PC-3 (cell line): ENCODE data around the gene WNK2. TPM values are rescaled to one million over a fixed set of nuclear protein-coding genes. Genes with fewer than 3 reads are reported as not detected.
"Not testable (repeated sequence)": the region's sequence is repeated elsewhere in the genome, so short reads cannot be mapped to it uniquely, and the experiment has no call there.

Source experiments
- ATAC-seq: fragments of 200-7000 bp; cut with Tn5 transposase; 2 replicates; pipeline ENCODE4 v1.9.1; 2020; ENCODE audit warnings: mild to moderate bottlenecking, moderate library complexity
- BruUV-seq: library from RNA; stranded (reverse); fragments of 400-500 nt; replicated peaks from 2 replicates; lab custom pipeline; 2021; lab: Mats Ljungman, UMichigan
- CTCF ChIA-PET: fragments of 300-600 bp; sonication (Branson Sonifier 250); formaldehyde crosslinking; loops from one replicate; lab custom pipeline; 2022; ENCODE audit warnings: antibody characterized with exemption; lab: Charles Lee
- POLR2A ChIA-PET: fragments of 300-600 bp; sonication (Branson Sonifier 250); formaldehyde crosslinking; loops from one replicate; lab custom pipeline; 2022; ENCODE audit warnings: antibody characterized with exemption; ENCODE audit not compliant: unreplicated experiment; lab: Charles Lee
- DNase-seq: peaks from one replicate; pipeline ENCODE4 v3.0.0-alpha.2; 2015
- H2AFZ ChIP-seq: fragments of 300-600 bp; sonication (generic); 2 replicates; pipeline ENCODE4 v1.6.0; 2016; ENCODE audit warnings: antibody characterized with exemption, low read length
- H3F3A ChIP-seq: fragments of 300-600 bp; sonication (generic); one replicate; pipeline ENCODE4 v1.6.0; 2017; ENCODE audit warnings: antibody characterized with exemption, low read length, control low read depth, mild to moderate bottlenecking; ENCODE audit not compliant: unreplicated experiment
- H3K27ac ChIP-seq: fragments of 300-600 bp; sonication (generic); 2 replicates; pipeline ENCODE4 v1.5.1; 2016; ENCODE audit warnings: mild to moderate bottlenecking, low read length
- H3K27me3 ChIP-seq: fragments of 300-600 bp; sonication (generic); 2 replicates; pipeline ENCODE4 v1.6.1; 2016; ENCODE audit warnings: low read length, mixed read lengths
- H3K36me3 ChIP-seq: fragments of 300-600 bp; sonication (generic); 2 replicates; pipeline ENCODE4 v1.6.1; 2016; ENCODE audit warnings: low read depth, mixed run types, low read length, mixed read lengths
- H3K4me1 ChIP-seq: fragments of 300-600 bp; sonication (generic); 2 replicates; pipeline ENCODE4 v1.5.1; 2016; ENCODE audit warnings: low read length; ENCODE audit not compliant: insufficient read depth
- H3K4me2 ChIP-seq: fragments of 300-600 bp; sonication (generic); 2 replicates; pipeline ENCODE4 v1.6.0; 2016; ENCODE audit warnings: low read length
- H3K4me3 ChIP-seq: fragments of 300-600 bp; sonication (generic); 2 replicates; pipeline ENCODE4 v1.5.1; 2016; ENCODE audit warnings: mild to moderate bottlenecking, low read length, mixed read lengths
- H3K79me2 ChIP-seq: fragments of 300-600 bp; sonication (generic); 2 replicates; pipeline ENCODE4 v1.6.1; 2017; ENCODE audit warnings: low read length, mixed read lengths
- H3K9ac ChIP-seq: fragments of 300-600 bp; sonication (generic); 2 replicates; pipeline ENCODE4 v1.6.0; 2016; ENCODE audit warnings: mild to moderate bottlenecking, low read length
- H3K9me2 ChIP-seq: fragments of 300-600 bp; sonication (generic); replicated peaks from 2 replicates; pipeline ENCODE4 v1.6.1; 2016; ENCODE audit warnings: mixed run types, low read length, mixed read lengths
- H3K9me3 ChIP-seq: fragments of 300-600 bp; sonication (generic); 2 replicates; pipeline ENCODE4 v1.6.1; 2016; ENCODE audit warnings: low read length, mixed read lengths
- H4K20me1 ChIP-seq: fragments of 300-600 bp; sonication (generic); 2 replicates; pipeline ENCODE4 v1.6.1; 2016; ENCODE audit warnings: low read length, mixed read lengths
- EZH2 ChIP-seq: fragments of 300-600 bp; sonication (generic); IDR thresholded peaks from one replicate; pipeline ENCODE4 v1.6.1; 2017; ENCODE audit warnings: antibody characterized with exemption, mild to moderate bottlenecking, low read length; ENCODE audit not compliant: unreplicated experiment
- EZH2phosphoT487 ChIP-seq: fragments of 300-600 bp; sonication (generic); IDR thresholded peaks from 2 replicates; pipeline ENCODE4 v1.6.1; 2018; ENCODE audit warnings: mild to moderate bottlenecking, antibody characterized with exemption, low read length, borderline replicate concordance
- intact Hi-C: fragments of 100-400 bp; cut with micrococcal nuclease; formaldehyde crosslinking; loops from 2 replicates; pipeline ENCODE4 v1.9.0; 2023
- total RNA-seq: library from RNA; depleted of rRNA; stranded (reverse); fragments of >200 nt; gene quantifications from 2 replicates; pipeline ENCODE4 v1.2.3, GENCODE V29; 2014
- TF ChIP-seq, protein P1 (sequence below): fragments of 300-600 bp; sonication (generic); conservative IDR thresholded peaks from 2 replicates; pipeline ENCODE4 v1.5.1; 2017; ENCODE audit warnings: antibody characterized with exemption, low read depth, mild to moderate bottlenecking, low read length

The WNK2 gene
- total RNA-seq, 1 experiment from 2014 or later = 11.7 TPM

DNA sequence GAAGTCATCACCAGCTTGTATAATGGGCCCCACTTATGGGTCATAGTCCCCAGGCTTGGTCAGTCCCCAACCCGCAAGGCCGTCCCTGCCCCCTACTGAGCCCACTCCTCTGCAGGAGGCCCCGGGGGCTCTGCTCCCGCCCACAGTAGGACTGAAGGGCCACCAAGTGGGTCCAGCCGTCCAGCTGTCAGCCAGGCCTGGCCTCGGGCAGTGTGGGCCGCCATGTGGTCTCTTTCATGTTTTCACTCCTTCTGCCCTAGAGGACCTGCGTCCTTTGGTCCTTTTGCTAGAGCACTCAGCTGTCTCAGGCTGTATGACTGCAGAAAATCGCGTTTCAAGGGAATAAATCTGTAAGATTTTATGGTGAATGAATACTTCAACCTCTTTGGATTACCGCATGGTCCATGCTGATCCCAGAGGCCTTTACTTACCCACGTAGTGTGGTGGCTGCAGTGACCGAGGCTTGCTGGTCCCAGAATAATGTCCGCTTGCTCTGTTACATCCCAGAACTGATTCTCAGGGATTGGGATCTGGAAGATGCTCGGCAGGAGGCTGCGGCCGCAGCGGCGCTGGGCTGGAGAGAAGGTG is 161.8 kb downstream of the WNK2 start:
- H2AFZ ChIP-seq = no peak overlapping the region
- H3K9me3 ChIP-seq = no peaks in the 10 kb centered on the region
- no peak for TF ChIP-seq EZH2
- TF ChIP-seq EZH2phosphoT487 = no peak
- TF ChIP-seq, protein P1, sequence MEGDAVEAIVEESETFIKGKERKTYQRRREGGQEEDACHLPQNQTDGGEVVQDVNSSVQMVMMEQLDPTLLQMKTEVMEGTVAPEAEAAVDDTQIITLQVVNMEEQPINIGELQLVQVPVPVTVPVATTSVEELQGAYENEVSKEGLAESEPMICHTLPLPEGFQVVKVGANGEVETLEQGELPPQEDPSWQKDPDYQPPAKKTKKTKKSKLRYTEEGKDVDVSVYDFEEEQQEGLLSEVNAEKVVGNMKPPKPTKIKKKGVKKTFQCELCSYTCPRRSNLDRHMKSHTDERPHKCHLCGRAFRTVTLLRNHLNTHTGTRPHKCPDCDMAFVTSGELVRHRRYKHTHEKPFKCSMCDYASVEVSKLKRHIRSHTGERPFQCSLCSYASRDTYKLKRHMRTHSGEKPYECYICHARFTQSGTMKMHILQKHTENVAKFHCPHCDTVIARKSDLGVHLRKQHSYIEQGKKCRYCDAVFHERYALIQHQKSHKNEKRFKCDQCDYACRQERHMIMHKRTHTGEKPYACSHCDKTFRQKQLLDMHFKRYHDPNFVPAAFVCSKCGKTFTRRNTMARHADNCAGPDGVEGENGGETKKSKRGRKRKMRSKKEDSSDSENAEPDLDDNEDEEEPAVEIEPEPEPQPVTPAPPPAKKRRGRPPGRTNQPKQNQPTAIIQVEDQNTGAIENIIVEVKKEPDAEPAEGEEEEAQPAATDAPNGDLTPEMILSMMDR = no peak
- no peaks in the 10 kb centered on the region for H3K27me3 ChIP-seq
- H3K9ac ChIP-seq = no peak overlapping the region
- ATAC-seq (no peak), DNase-seq (no peak)
- no peaks in the 10 kb centered on the region for H3K79me2 ChIP-seq
- H3F3A ChIP-seq = no peaks in the 10 kb centered on the region
- no peak overlapping the region for H3K4me3 ChIP-seq
- no TSS peak for BruUV-seq
- H3K27ac ChIP-seq = no peak overlapping the region
- CTCF ChIA-PET = no interaction called here
- H3K4me1 ChIP-seq = peaks cover 6% of the 10 kb centered on the region
- no peaks in the 10 kb centered on the region for H4K20me1 ChIP-seq
- H3K9me2 ChIP-seq = no peaks in the 10 kb centered on the region
- H3K36me3 ChIP-seq = no peaks in the 10 kb centered on the region
- intact Hi-C loops = no loop called here
- POLR2A ChIA-PET = no interaction called here
- H3K4me2 ChIP-seq = no peak overlapping the region

- H3K27me3 ChIP-seq = no peaks in the 10 kb centered on the region
- DNase-seq (no peak), ATAC-seq (no peak)
- peaks cover 6% of the 10 kb centered on the region for H3K4me1 ChIP-seq
- no peaks in the 10 kb centered on the region for H4K20me1 ChIP-seq
- POLR2A ChIA-PET = no interaction called here
- TF ChIP-seq EZH2phosphoT487 (no peak), EZH2 (no peak)
- TF ChIP-seq, protein P1 = no peak
- no peak overlapping the region for H3K9ac ChIP-seq
- H3K9me2 ChIP-seq = no peaks in the 10 kb centered on the region
- no peak overlapping the region for H3K4me3 ChIP-seq
- no peak overlapping the region for H3K27ac ChIP-seq
- no peaks in the 10 kb centered on the region for H3F3A ChIP-seq
- H3K9me3 ChIP-seq = no peaks in the 10 kb centered on the region
- no peak overlapping the region for H2AFZ ChIP-seq
- H3K4me2 ChIP-seq = no peak overlapping the region
- H3K36me3 ChIP-seq = no peaks in the 10 kb centered on the region
- CTCF ChIA-PET = no interaction called here
- no peaks in the 10 kb centered on the region for H3K79me2 ChIP-seq
- no TSS peak for BruUV-seq
- intact Hi-C loops = no loop called here
These were observed 162.5 kb downstream of the WNK2 start for GRCh38 chr9:93346231-93347112.

- BruUV-seq, H3K36me3 ChIP-seq, POLR2A ChIA-PET, H3K9me3 ChIP-seq, ATAC-seq, H2AFZ ChIP-seq, DNase-seq, H3K4me1 ChIP-seq, H4K20me1 ChIP-seq, H3K27ac ChIP-seq, H3K4me3 ChIP-seq, H3K9ac ChIP-seq, H3F3A ChIP-seq, H3K4me2 ChIP-seq, intact Hi-C loops, H3K27me3 ChIP-seq, CTCF ChIA-PET, H3K79me2 ChIP-seq, H3K9me2 ChIP-seq: not testable (repeated sequence)
These were observed 163.5 kb downstream of the WNK2 start for GRCh38 chr9:93347371-93347975.

- H3K4me1 ChIP-seq, H3K9me2 ChIP-seq, H3K4me2 ChIP-seq, H3K36me3 ChIP-seq, H3K27ac ChIP-seq, POLR2A ChIA-PET, H4K20me1 ChIP-seq, H3K4me3 ChIP-seq, CTCF ChIA-PET, BruUV-seq, H3K79me2 ChIP-seq, H3F3A ChIP-seq, ATAC-seq, H2AFZ ChIP-seq, H3K9me3 ChIP-seq, intact Hi-C loops, DNase-seq, H3K27me3 ChIP-seq, H3K9ac ChIP-seq: not testable (repeated sequence)
These were observed 169.7 kb downstream of the WNK2 start for GRCh38 chr9:93353413-93354310.
